Stomach (tissue), 9 donors: ENCODE measurements around the gene GGN. TPM values are rescaled to one million over a fixed set of nuclear protein-coding genes. Genes with fewer than 3 reads are reported as not detected.
"Not testable (repeated sequence)": the region's sequence is repeated elsewhere in the genome, so short reads cannot be mapped to it uniquely, and the experiment has no call there.

Experiments
- DNase-seq, 2 donors: peaks; one replicate each; pipeline versions ENCODE4 v3.0.0 to v3.0.0-alpha.2; 2013 to 2019
- H3K27ac ChIP-seq, 5 donors: fragments of 200-600 bp in 4 of 5; sonication (generic) in 4 of 5; one replicate each; pipeline ENCODE4 v1.5.1; 2013 to 2019; ENCODE audit warnings: mild to moderate bottlenecking in 1 of 5, moderate library complexity in 1 of 5
- H3K27me3 ChIP-seq, 3 donors: fragments of 200-600 bp; sonication (generic); one replicate each; pipeline ENCODE4 v1.5.1; 2017 to 2019; ENCODE audit warnings: mixed run types in 1 of 3
- H3K36me3 ChIP-seq, 4 donors: fragments of 200-600 bp; sonication (generic); 1 replicate in 3 of 4; 2 replicates in 1 of 4; pipeline ENCODE4 v1.5.1; 2016 to 2019
- H3K4me1 ChIP-seq, 4 donors: fragments of 200-600 bp; sonication (generic); one replicate each; pipeline ENCODE4 v1.5.1; 2016 to 2019
- H3K4me3 ChIP-seq, 4 donors: fragments of 200-600 bp; sonication (generic) in 3 of 4; one replicate each; pipeline ENCODE4 v1.5.1; 2016 to 2019; ENCODE audit warnings: mild to moderate bottlenecking in 1 of 4
- H3K9me3 ChIP-seq, 4 donors: fragments of 200-600 bp; sonication (generic); one replicate each; pipeline ENCODE4 v1.5.1; 2016 to 2019
- EP300 ChIP-seq: sonication (generic); formaldehyde crosslinking; IDR thresholded peaks from one replicate; pipeline ENCODE4 v1.6.1; 2017; ENCODE audit warnings: antibody characterized with exemption
- POLR2A ChIP-seq, 4 donors: fragments of 450-650 bp; IDR thresholded peaks; one replicate each; pipeline ENCODE4 v1.6.1; 2016; ENCODE audit warnings: antibody characterized with exemption in 4 of 4, control low read depth in 2 of 4, mild to moderate bottlenecking in 1 of 4, moderate library complexity in 1 of 4
- POLR2AphosphoS5 ChIP-seq, 3 donors: sonication (generic); formaldehyde crosslinking; IDR thresholded peaks; one replicate each; pipeline ENCODE4 v1.6.1; 2016; ENCODE audit warnings: antibody characterized with exemption in 3 of 3
- WGBS, 5 donors: extraction: QIAGEN DNeasy Blood & Tissue Kit in 3 of 5; methylation state at CpG; one replicate each; pipeline versions ENCODE4 v1.1.5 to v1.1.7; 2013 to 2018; 5-methylcytosine and 5-hydroxymethylcytosine counted together
- intact Hi-C: fragments of 100-400 bp; cut with DNase I; formaldehyde crosslinking; loops from one replicate; pipeline ENCODE4 v1.15.1; 2023; ENCODE audit warnings: low total_unique reads
- polyA plus RNA-seq, 3 donors: library from polyadenylated mRNA; stranded (reverse); fragments of 200-250 nt; gene quantifications; one replicate each; pipeline ENCODE4 v1.2.3, GENCODE V29; 2013
- total RNA-seq, 5 donors: library from RNA; depleted of rRNA; stranded (reverse); fragments of >200 nt; gene quantifications; one replicate each; pipeline versions ENCODE4 v1.1.0 to v1.2.3, GENCODE V29; 2014 to 2016
- TF ChIP-seq, protein P1 (sequence below), 7 experiments: fragments of 450-650 bp in 4 of 7; fragments of 200-600 bp in 3 of 7; sonication (generic) in 3 of 7; IDR thresholded peaks; one replicate each; pipeline ENCODE4 v1.5.1; 2016 to 2019; ENCODE audit warnings: antibody characterized with exemption in 7 of 7, control low read depth in 2 of 7, mild to moderate bottlenecking in 1 of 7
- donor health status: healthy with polysubstance abuse.
- donor health status: Bipolar disorder and iron deficiency.
- donor health status: healthy.

The GGN gene
- total and polyA plus RNA-seq, 8 donors = 0.19 to 0.30 TPM; not detected in 6

DNA sequence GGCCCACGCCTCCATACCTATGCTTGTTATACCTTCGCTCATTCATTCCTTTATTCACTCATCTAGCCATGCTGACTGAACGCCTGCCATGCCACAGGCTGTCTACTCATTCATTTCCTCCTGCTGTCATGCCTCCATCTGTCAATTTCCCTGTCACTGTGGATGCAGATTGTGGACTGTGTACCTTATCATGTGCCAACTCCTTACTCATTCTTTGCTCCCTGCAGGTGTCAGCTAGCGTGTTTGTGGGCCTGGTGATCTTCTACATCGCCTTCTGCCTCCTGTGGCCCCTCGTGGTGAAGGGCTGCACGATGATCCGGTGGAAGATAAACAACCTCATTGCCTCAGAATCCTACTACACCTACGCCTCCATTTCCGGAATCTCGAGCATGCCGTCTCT lies 17.5 kb downstream of the GGN start:
- H3K4me1 ChIP-seq = peaks cover 1 to 8% (median 2%) of the 10 kb centered on the region in 4 donors
- no peaks in the 10 kb centered on the region for H3K9me3 ChIP-seq
- DNase-seq = no peak
- TF ChIP-seq, protein P1, sequence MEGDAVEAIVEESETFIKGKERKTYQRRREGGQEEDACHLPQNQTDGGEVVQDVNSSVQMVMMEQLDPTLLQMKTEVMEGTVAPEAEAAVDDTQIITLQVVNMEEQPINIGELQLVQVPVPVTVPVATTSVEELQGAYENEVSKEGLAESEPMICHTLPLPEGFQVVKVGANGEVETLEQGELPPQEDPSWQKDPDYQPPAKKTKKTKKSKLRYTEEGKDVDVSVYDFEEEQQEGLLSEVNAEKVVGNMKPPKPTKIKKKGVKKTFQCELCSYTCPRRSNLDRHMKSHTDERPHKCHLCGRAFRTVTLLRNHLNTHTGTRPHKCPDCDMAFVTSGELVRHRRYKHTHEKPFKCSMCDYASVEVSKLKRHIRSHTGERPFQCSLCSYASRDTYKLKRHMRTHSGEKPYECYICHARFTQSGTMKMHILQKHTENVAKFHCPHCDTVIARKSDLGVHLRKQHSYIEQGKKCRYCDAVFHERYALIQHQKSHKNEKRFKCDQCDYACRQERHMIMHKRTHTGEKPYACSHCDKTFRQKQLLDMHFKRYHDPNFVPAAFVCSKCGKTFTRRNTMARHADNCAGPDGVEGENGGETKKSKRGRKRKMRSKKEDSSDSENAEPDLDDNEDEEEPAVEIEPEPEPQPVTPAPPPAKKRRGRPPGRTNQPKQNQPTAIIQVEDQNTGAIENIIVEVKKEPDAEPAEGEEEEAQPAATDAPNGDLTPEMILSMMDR (IDR thresholded peaks at IDR 0.05) = no peak
- no peak for TF ChIP-seq POLR2A (IDR thresholded peaks at IDR 0.05)
- TF ChIP-seq POLR2AphosphoS5 (IDR thresholded peaks at IDR 0.05) = no peak
- TF ChIP-seq EP300 = no peak
- H3K4me3 ChIP-seq = no peak overlapping the region
- peaks cover 0 to 33% (median 0%) of the 10 kb centered on the region in 3 donors for H3K27me3 ChIP-seq
- intact Hi-C loops = no loop called here
- H3K36me3 ChIP-seq = no peaks in the 10 kb centered on the region
- H3K27ac ChIP-seq = no peak overlapping the region
- 59 to 69% (median 61%) methylated on average over 9 to 12 of the region's 12 CpGs for WGBS, 5 donors

DNA sequence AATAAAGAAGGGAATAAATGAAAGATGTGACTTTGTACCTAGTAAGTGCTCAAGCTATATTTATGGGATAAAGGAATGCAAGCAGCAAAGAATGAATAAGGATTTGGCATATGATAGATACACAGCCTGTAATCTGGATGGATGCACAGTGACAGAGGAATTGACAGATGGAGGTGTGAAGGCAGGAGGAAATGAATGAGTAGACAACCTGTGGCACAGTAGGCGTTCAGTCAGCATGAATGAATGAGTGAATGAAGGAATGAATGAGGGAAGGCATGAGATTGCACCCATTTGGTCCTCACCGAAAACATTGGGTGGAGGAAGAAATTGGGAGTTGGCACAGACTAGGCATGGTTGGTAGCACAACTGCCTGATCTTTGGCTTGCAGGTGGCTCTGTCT lies 18.2 kb downstream of the GGN start:
- intact Hi-C loops = no loop called here
- H3K36me3 ChIP-seq = no peaks in the 10 kb centered on the region
- no peaks in the 10 kb centered on the region for H3K9me3 ChIP-seq
- DNase-seq = no peak
- TF ChIP-seq POLR2A (IDR thresholded peaks at IDR 0.05) (no peak), POLR2AphosphoS5 (IDR thresholded peaks at IDR 0.05) (no peak), EP300 (no peak)
- TF ChIP-seq, protein P1 (IDR thresholded peaks at IDR 0.05) = no peak
- H3K4me1 ChIP-seq = peaks cover 0 to 6% (median 0%) of the 10 kb centered on the region in 4 donors
- no peak overlapping the region for H3K4me3 ChIP-seq
- no peak overlapping the region for H3K27ac ChIP-seq
- H3K27me3 ChIP-seq = peaks cover 0 to 40% (median 0%) of the 10 kb centered on the region in 3 donors
- WGBS, 5 donors = 79 to 91% (median 86%) methylated on average over 2 of the region's 2 CpGs

DNA sequence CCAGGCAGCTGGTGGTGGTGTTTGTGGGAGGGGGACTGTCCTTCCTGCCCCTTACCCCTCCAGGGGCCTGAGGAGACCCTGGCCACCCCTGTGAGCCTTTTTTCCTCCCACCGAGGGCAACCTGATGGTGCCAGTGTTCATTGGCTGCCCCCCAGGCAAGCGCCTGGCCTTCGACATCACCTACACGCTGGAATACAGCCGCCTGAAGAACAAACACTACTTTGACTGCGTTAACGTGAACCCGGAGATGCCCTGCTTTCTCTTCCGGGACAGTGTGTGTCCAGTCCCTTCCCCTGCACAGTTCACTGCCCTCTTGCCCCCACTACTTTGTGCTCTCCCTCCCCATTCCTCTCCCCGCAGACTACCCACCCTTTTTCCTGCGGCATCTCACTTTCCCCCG lies 20.8 kb downstream of the GGN start:
- 54 to 68% (median 58%) methylated on average over 12 of the region's 12 CpGs for WGBS, 5 donors
- TF ChIP-seq POLR2AphosphoS5 (IDR thresholded peaks at IDR 0.05) (no peak), EP300 (no peak), POLR2A (IDR thresholded peaks at IDR 0.05) (no peak)
- TF ChIP-seq, protein P1 (IDR thresholded peaks at IDR 0.05) = no peak

DNA sequence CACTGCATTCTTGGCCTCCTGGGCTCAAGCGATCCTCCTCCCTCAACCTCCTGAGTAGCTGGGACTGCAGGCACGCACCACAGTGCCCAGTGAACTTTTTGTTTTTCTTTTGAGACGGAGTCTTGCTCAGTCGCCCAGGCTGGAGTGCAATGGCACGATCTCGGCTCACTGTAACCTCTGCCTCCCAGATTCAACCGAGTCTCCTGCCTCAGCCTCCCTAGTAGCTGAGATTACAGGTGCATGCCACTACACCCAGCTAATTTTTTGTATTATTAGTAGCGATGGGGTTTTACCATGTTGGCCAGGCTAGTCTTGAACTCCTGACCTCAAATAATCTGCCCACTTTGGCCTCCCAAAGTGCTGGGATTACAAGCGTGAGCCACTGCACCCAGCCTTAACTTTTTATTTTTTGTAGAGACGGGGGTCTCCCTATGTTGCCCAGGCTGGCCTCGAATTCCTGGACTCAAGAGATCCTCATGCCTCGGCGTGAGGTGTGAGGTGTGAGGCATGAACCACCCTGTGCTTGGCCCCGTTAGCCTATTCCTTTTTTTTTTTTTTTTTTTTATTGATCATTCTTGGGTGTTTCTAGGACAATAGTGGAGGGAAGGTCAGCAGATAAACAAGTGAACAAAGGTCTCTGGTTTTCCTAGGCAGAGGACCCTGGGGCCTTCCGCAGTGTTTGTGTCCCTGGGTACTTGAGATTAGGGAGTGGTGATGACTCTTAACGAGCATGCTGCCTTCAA lies 24.7 kb downstream of the GGN start:
- intact Hi-C loops, DNase-seq, H3K36me3 ChIP-seq, H3K9me3 ChIP-seq, H3K27ac ChIP-seq: not testable (repeated sequence)
- 75 to 77% (median 76%) methylated on average over 14 to 15 of the region's 16 CpGs for WGBS, 5 donors
- Histone ChIP-seq H3K4me1 (peaks cover 16 to 23% (median 22%) of the 10 kb centered on the region in 4 donors), H3K4me3 (peak overlapping the region; percentile 46 to 74 (median 60)), H3K27me3 (peaks cover 0 to 87% (median 20%) of the 10 kb centered on the region in 3 donors)

More for the DNA sequence above, 20.8 kb downstream of the GGN start:
- Histone ChIP-seq H3K27ac (no peak overlapping the region), H3K27me3 (peaks cover 0 to 54% (median 0%) of the 10 kb centered on the region in 3 donors), H3K4me3 (no peak overlapping the region), H3K36me3 (no peaks in the 10 kb centered on the region), H3K4me1 (peaks cover 9 to 12% (median 11%) of the 10 kb centered on the region in 4 donors), H3K9me3 (no peaks in the 10 kb centered on the region)
- DNase-seq = no peak
- intact Hi-C loops = no loop called here
